HCT116 (cell line): ENCODE measurements around the gene COPG1.

Experiments
- CEBPB ChIP-seq: IDR thresholded peaks from 2 replicates; pipeline ENCODE4 v1.6.1; 2012; ENCODE audit warnings: low read depth
- POLR2A ChIP-seq: IDR thresholded peaks from 2 replicates; pipeline ENCODE4 v1.7.0; 2011; ENCODE audit warnings: borderline replicate concordance; ENCODE audit not compliant: insufficient read depth, insufficient read length; ENCODE audit errors: extremely low read depth
- TF ChIP-seq, protein P1 (sequence below), 3 experiments: fragments of 200-600 bp in 1 of 3; sonication (generic) in 1 of 3; IDR thresholded peaks in 2 of 3; conservative IDR thresholded peaks in 1 of 3; 2 replicates each; pipeline ENCODE4 v1.5.1; 2012 to 2017; ENCODE audit warnings: low read depth in 2 of 3, low read length in 2 of 3, antibody characterized with exemption in 1 of 3, borderline replicate concordance in 1 of 3, control low read depth in 1 of 3, mild to moderate bottlenecking in 1 of 3, mixed read lengths in 1 of 3, mixed run types in 1 of 3, moderate library complexity in 1 of 3; ENCODE audit not compliant: insufficient read depth in 1 of 3

- TF ChIP-seq CEBPB (no peak), POLR2A (no peak)
- TF ChIP-seq, protein P1, sequence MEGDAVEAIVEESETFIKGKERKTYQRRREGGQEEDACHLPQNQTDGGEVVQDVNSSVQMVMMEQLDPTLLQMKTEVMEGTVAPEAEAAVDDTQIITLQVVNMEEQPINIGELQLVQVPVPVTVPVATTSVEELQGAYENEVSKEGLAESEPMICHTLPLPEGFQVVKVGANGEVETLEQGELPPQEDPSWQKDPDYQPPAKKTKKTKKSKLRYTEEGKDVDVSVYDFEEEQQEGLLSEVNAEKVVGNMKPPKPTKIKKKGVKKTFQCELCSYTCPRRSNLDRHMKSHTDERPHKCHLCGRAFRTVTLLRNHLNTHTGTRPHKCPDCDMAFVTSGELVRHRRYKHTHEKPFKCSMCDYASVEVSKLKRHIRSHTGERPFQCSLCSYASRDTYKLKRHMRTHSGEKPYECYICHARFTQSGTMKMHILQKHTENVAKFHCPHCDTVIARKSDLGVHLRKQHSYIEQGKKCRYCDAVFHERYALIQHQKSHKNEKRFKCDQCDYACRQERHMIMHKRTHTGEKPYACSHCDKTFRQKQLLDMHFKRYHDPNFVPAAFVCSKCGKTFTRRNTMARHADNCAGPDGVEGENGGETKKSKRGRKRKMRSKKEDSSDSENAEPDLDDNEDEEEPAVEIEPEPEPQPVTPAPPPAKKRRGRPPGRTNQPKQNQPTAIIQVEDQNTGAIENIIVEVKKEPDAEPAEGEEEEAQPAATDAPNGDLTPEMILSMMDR (IDR thresholded peaks at IDR 0.05 in 2 of 3, conservative IDR thresholded peaks at IDR 0.05 in 1 of 3; ENCODE audit: borderline replicate concordance in 1 of 3, insufficient read depth in 1 of 3, low read depth in 2 of 3, low read length in 2 of 3) = no peak
Observed at GRCh38 chr3:129252748-129253147, 3.3 kb downstream of the COPG1 start.
